BLaER1 treated with 17β-estradiol and CSF1 and Interleukin-3, amounts not matched to agents 10 nM and 100 nM (cell line): ENCODE results near the gene CACNA2D2.

Experiments
- H3K27ac ChIP-seq, 11 experiments: shearing (Covaris generic); formaldehyde crosslinking; 2 replicates each; pipeline ENCODE4 v1.8.1; 2022
- H3K27me3 ChIP-seq, 11 experiments: shearing (Covaris generic); formaldehyde crosslinking; 2 replicates each; pipeline ENCODE4 v1.8.1; 2022
- H3K36me3 ChIP-seq, 11 experiments: shearing (Covaris generic); formaldehyde crosslinking; 2 replicates each; pipeline ENCODE4 v1.8.1; 2022
- H3K4me1 ChIP-seq, 10 experiments: shearing (Covaris generic); formaldehyde crosslinking; 2 replicates each; pipeline ENCODE4 v1.8.1; 2022
- H3K4me2 ChIP-seq, 11 experiments: shearing (Covaris generic); formaldehyde crosslinking; 2 replicates each; pipeline ENCODE4 v1.8.1; 2022
- H3K4me3 ChIP-seq, 10 experiments: shearing (Covaris generic); formaldehyde crosslinking; 2 replicates each; pipeline ENCODE4 v1.8.1; 2022
- H3K9ac ChIP-seq, 11 experiments: shearing (Covaris generic); formaldehyde crosslinking; 2 replicates each; pipeline ENCODE4 v1.8.1; 2022
- H3K9me3 ChIP-seq, 11 experiments: shearing (Covaris generic); formaldehyde crosslinking; replicated peaks in 1 of 11; 2 replicates each; pipeline ENCODE4 v1.8.1; 2022
- H4K20me1 ChIP-seq, 11 experiments: shearing (Covaris generic); formaldehyde crosslinking; 2 replicates each; pipeline ENCODE4 v1.8.1; 2022
- Cebpa-rat ChIP-seq, 11 experiments: shearing (Covaris generic); IDR thresholded peaks; 2 replicates each; pipeline ENCODE4 v1.8.1; 2022

The CACNA2D2 gene

DNA sequence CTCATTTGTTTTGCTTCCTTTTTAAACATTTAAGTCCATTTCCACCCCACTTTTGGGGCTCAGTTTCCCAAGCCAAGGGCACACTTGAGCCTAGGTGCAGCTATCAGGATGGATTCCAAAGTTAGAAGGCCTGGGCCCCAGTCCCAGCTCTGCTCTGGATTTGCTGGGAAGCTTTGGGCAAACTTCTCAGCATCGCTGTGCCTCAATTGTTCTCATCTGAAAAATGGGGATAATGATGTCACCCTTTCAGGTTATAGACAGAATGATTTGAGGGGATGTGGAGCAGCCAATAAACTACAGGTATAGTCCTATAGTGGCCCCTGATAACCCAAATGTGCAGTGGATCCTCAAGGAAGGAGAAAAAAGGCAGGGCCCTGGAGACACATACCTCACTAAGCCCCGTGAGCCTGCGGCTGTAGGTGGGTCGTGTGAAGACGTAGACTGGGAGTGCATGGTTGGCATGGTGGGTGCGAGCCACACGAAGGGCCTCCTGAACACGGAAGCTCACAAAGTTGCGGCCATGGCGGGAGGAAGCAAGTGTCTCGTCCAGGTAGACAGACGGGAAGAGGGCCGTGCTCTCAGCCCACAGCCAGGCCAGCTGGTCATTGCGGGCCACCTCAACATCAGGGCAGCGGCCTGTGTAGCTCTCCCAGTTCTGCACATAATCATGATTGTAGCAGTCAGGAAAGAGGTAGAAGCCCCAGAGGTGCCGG is 184.1 kb downstream of the CACNA2D2 start:
- TF ChIP-seq Cebpa-rat (IDR thresholded peaks at IDR 0.05): no peak
- peak overlapping the region; percentile 29 to 100 (median 98); a peak in 17 of 22 replicates for H3K9ac ChIP-seq
- no peaks in the 10 kb centered on the region for H3K27me3 ChIP-seq
- H3K27ac ChIP-seq: peak overlapping the region in 4 of 11 experiments; percentile 12 to 32 (median 19); a peak in 3 of 22 replicates
- peak overlapping the region; percentile 90 to 99 (median 97) for H3K4me2 ChIP-seq
- H3K4me3 ChIP-seq: peak overlapping the region in 7 of 10 experiments; percentile 14 to 87 (median 78); a peak in 12 of 20 replicates
- H4K20me1 ChIP-seq: peaks cover 0 to 47% (median 41%) of the 10 kb centered on the region in 11 experiments; a peak in 18 of 22 replicates
- peaks cover 19 to 61% (median 50%) of the 10 kb centered on the region in 11 experiments; a peak in 19 of 22 replicates for H3K36me3 ChIP-seq
- H3K4me1 ChIP-seq: peaks cover 67 to 73% (median 70%) of the 10 kb centered on the region in 10 experiments
- no peaks in the 10 kb centered on the region for H3K9me3 ChIP-seq

DNA sequence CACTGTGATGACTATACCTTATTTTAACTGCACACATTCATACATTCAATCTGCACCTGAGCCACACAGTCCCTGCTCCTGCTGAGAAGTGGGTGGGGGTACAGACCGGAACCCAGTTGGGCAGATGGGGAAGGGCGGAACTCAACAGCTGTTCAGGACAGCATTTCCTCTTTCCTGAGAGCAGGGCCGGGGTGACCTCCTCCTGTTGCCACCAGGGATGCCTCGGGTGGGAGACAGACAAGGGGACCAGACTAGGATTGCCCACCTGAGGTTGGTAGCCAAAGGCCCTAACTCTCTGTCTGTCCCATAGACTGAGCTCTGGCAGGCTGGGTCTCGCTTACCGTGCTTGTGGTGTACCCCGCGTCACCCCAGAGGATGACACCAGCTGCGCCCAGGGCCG is 184.8 kb downstream of the CACNA2D2 start:
- Histone ChIP-seq H3K4me3 (peak overlapping the region in 5 of 10 experiments; percentile 7 to 51 (median 16); a peak in 7 of 20 replicates), H3K27me3 (no peaks in the 10 kb centered on the region), H3K9ac (peak overlapping the region; percentile 8 to 99 (median 93); a peak in 16 of 22 replicates), H4K20me1 (peaks cover 0 to 47% (median 41%) of the 10 kb centered on the region in 11 experiments; a peak in 17 of 22 replicates), H3K4me2 (peak overlapping the region; percentile 90 to 99 (median 97)), H3K36me3 (peaks cover 19 to 60% (median 50%) of the 10 kb centered on the region in 11 experiments; a peak in 19 of 22 replicates), H3K4me1 (peaks cover 59 to 65% (median 63%) of the 10 kb centered on the region in 10 experiments), H3K9me3 (no peaks in the 10 kb centered on the region), H3K27ac (peak overlapping the region in 5 of 11 experiments; percentile 15 to 35 (median 32); a peak in 4 of 22 replicates)
- TF ChIP-seq Cebpa-rat (IDR thresholded peaks at IDR 0.05): no peak

DNA sequence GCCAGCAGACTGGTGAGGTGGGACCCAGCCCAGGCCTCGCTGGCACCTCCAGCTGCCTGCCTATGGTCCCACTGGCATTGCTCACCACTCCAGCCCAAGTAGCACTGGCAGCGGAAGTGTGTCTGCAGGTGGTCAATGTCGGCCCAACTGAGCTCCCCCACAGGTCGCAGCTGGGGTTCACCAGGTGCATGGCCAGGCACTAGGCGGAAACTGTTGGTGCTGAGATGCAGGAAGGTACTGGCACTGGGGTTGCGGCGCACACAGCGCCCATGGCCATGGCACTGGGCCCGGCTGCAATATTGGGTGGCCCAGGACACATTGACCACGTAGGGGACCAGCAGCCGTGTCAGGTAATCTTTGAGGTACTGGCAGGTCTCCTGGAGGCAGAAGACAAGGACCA is 185.3 kb downstream of the CACNA2D2 start:
- peaks cover 55 to 61% (median 58%) of the 10 kb centered on the region in 10 experiments for H3K4me1 ChIP-seq
- H3K9ac ChIP-seq: peak overlapping the region; percentile 8 to 99 (median 93); a peak in 13 of 22 replicates
- peaks cover 0 to 47% (median 41%) of the 10 kb centered on the region in 11 experiments; a peak in 17 of 22 replicates for H4K20me1 ChIP-seq
- H3K9me3 ChIP-seq: no peaks in the 10 kb centered on the region
- H3K27me3 ChIP-seq: no peaks in the 10 kb centered on the region
- H3K27ac ChIP-seq: peak overlapping the region in 4 of 11 experiments; percentile 15 to 35 (median 28); a peak in 6 of 22 replicates
- peaks cover 19 to 60% (median 50%) of the 10 kb centered on the region in 11 experiments; a peak in 19 of 22 replicates for H3K36me3 ChIP-seq
- TF ChIP-seq Cebpa-rat (IDR thresholded peaks at IDR 0.05): no peak
- peak overlapping the region; percentile 90 to 99 (median 97) for H3K4me2 ChIP-seq
- peak overlapping the region in 5 of 10 experiments; percentile 7 to 51 (median 26); a peak in 6 of 20 replicates for H3K4me3 ChIP-seq

DNA sequence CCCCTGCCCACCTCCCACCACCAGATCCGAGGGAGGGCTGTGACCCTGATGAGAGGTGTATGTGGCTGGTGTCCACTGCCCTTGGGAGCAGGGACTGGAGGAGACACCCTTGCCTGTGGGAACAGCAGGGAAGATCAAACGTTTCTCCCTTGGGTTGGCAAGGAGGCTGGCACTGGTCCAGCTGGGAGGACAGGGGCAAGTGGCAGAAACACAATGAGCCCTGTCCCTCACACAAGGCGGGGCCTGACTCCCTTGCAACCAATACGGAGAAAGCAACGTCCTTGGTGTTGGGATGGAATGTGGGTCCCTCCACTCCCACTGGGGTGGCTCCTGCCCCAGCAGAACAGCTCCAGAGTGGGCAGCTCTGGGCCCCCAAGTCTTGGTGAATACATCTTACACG is 186.1 kb downstream of the CACNA2D2 start:
- Histone ChIP-seq H3K9me3 (no peaks in the 10 kb centered on the region), H3K4me1 (peaks cover 46 to 52% (median 50%) of the 10 kb centered on the region in 10 experiments), H3K4me2 (peak overlapping the region; percentile 90 to 99 (median 97); a peak in 21 of 22 replicates), H3K9ac (peak overlapping the region in 9 of 11 experiments; percentile 0 to 98 (median 44); a peak in 15 of 22 replicates), H3K27me3 (no peaks in the 10 kb centered on the region), H3K4me3 (no peak overlapping the region), H3K27ac (peak overlapping the region in 3 of 11 experiments; percentile 9 to 32 (median 28); a peak in 3 of 22 replicates), H4K20me1 (peaks cover 0 to 47% (median 41%) of the 10 kb centered on the region in 11 experiments; a peak in 17 of 22 replicates), H3K36me3 (peaks cover 19 to 60% (median 50%) of the 10 kb centered on the region in 11 experiments; a peak in 19 of 22 replicates)
- no peak for TF ChIP-seq Cebpa-rat (IDR thresholded peaks at IDR 0.05)

DNA sequence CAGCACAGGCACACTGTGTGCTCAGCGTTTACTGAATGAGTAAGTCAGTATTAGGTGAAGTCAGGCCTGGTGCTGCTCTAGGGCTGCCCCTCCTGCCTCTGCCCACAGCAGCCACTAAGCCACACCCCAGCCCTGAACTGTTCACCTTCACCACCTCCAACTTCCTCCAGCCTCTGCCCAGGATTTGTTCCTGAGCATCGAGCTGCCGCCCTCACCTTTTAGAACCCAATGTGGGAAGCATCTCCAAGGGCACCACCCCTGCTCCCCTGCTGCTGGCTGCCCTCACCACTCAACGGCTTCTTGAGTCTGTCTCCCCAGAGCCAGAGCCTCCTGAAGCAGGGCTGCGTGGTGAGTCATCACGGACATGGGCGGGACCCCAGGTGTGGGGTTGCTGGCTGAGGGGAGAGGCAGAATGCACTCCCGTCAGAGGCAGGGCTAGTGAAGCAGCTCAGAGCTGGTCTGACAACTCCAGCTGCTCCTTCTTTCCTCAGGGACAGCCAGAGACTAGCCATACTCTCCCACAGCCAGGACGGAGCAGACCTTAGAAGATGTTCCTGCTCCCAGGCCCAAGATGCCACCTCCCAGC is 186.7 kb downstream of the CACNA2D2 start:
- no peak overlapping the region for H3K4me3 ChIP-seq
- no peaks in the 10 kb centered on the region for H3K27me3 ChIP-seq
- H3K4me2 ChIP-seq: peak overlapping the region; percentile 90 to 99 (median 97); a peak in 15 of 22 replicates
- TF ChIP-seq Cebpa-rat (IDR thresholded peaks at IDR 0.05): no peak
- peak overlapping the region in 3 of 11 experiments; percentile 9 to 32 (median 28); a peak in 4 of 22 replicates for H3K27ac ChIP-seq
- H3K9me3 ChIP-seq: no peaks in the 10 kb centered on the region; a peak in 1 of 22 replicates
- peaks cover 19 to 60% (median 50%) of the 10 kb centered on the region in 11 experiments; a peak in 19 of 22 replicates for H3K36me3 ChIP-seq
- peaks cover 0 to 47% (median 41%) of the 10 kb centered on the region in 11 experiments; a peak in 17 of 22 replicates for H4K20me1 ChIP-seq
- peaks cover 41 to 47% (median 44%) of the 10 kb centered on the region in 10 experiments for H3K4me1 ChIP-seq
- peak overlapping the region in 9 of 11 experiments; percentile 0 to 98 (median 44); a peak in 15 of 22 replicates for H3K9ac ChIP-seq

DNA sequence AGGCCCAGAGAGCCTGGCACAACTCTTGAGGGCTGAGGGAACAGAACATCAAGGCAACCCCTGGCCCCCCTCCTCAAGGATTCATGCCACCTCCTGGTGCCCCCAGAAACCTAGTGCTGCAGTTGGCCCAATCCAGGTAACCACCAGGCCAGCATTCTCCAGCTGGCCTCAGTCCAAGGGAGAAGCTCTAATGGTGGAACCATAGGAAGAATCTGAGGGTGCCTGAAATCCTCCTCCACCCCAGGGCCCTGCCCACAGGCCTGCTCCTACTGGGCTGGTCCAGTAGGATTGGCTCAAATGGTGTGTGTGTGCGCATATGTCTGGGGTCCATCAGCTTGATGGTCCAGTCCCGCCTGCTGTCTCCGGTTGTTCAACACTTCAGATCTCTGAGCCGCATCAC is 188.6 kb downstream of the CACNA2D2 start:
- H3K4me1 ChIP-seq: peaks cover 33 to 37% (median 35%) of the 10 kb centered on the region in 10 experiments

DNA sequence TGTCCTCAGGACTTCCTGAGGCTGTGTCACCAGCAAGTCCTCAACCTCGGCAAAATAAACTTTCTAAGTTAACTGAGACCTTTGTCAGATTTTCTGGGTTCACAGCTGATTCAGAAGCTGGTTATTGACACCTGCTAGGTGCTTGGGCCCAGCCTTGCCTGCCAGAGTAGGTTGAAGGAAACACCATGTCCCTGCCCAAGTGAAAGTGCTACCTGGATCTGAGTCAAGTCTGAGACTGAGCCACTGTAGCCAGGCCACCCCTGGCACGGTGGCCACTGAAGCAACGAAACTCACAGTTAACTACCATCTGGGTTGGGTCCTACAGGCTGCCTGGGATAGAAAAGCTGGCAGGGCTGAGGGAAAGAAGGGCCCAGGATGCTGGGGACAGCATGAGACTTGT is 189.1 kb downstream of the CACNA2D2 start:
- Histone ChIP-seq H3K4me2 (no peak overlapping the region), H3K36me3 (peaks cover 19 to 59% (median 49%) of the 10 kb centered on the region in 11 experiments; a peak in 20 of 22 replicates), H3K4me1 (peaks cover 28 to 33% (median 30%) of the 10 kb centered on the region in 10 experiments), H3K9me3 (peaks cover 5 to 10% (median 9%) of the 10 kb centered on the region in 11 experiments), H4K20me1 (peaks cover 0 to 35% (median 31%) of the 10 kb centered on the region in 11 experiments; a peak in 17 of 22 replicates), H3K4me3 (no peak overlapping the region), H3K27me3 (no peaks in the 10 kb centered on the region), H3K27ac (no peak overlapping the region), H3K9ac (peak overlapping the region in 2 of 11 experiments; percentile 2 to 22; a peak in 1 of 22 replicates)
- TF ChIP-seq Cebpa-rat (IDR thresholded peaks at IDR 0.05): no peak

More for the DNA sequence above, 188.6 kb downstream of the CACNA2D2 start:
- Histone ChIP-seq H3K36me3 (peaks cover 19 to 59% (median 49%) of the 10 kb centered on the region in 11 experiments; a peak in 19 of 22 replicates), H3K4me2 (no peak overlapping the region), H3K9me3 (peaks cover under 1 to 6% (median 4%) of the 10 kb centered on the region in 11 experiments; a peak in 19 of 22 replicates), H3K27ac (no peak overlapping the region), H3K27me3 (no peaks in the 10 kb centered on the region), H3K9ac (no peak overlapping the region; a peak in 1 of 22 replicates), H4K20me1 (peaks cover 0 to 40% (median 35%) of the 10 kb centered on the region in 11 experiments; a peak in 17 of 22 replicates), H3K4me3 (no peak overlapping the region)
- no peak for TF ChIP-seq Cebpa-rat (IDR thresholded peaks at IDR 0.05)
